HepG2 (cell line): Measurements from ENCODE around the gene CENPB. TPM values are rescaled to one million over a fixed set of nuclear protein-coding genes. Genes with fewer than 3 reads are reported as not detected.
A peak's percentile ranks its signal among the peaks of the same experiment; 100 is the strongest.

Experiments used
- CTCF ChIP-seq: sonication (generic); formaldehyde crosslinking; IDR thresholded peaks from 2 replicates; pipeline ENCODE4 v1.5.0; 2020; ENCODE audit warnings: mild to moderate bottlenecking, missing genetic modification reagents, moderate library complexity
- HNRNPK ChIP-seq: fragments of 200-400 bp; formaldehyde crosslinking; IDR thresholded peaks from 2 replicates; pipeline ENCODE4 v1.6.1; 2018; ENCODE audit warnings: low read length, low read depth, moderate library complexity, mild to moderate bottlenecking; ENCODE audit not compliant: poor library complexity, severe bottlenecking
- KMT2B ChIP-seq: IDR thresholded peaks from 2 replicates; pipeline ENCODE4 v1.6.1; 2016; ENCODE audit warnings: missing genetic modification reagents, missing compliant biosample characterization
- NR2F1 ChIP-seq, 2 experiments: fragments of 450-650 bp in 1 of 2; formaldehyde crosslinking in 1 of 2; IDR thresholded peaks; 2 replicates each; pipeline versions ENCODE4 v1.5.0 to v1.6.1; 2016 to 2020; ENCODE audit warnings: mild to moderate bottlenecking in 1 of 2, missing compliant biosample characterization in 1 of 2, missing genetic modification reagents in 1 of 2, moderate library complexity in 1 of 2
- PPARG ChIP-seq: conservative IDR thresholded peaks from 2 replicates; pipeline ENCODE4 v1.6.1; 2016; ENCODE audit warnings: missing biosample characterization, missing genetic modification reagents
- SOX5 ChIP-seq: IDR thresholded peaks from 2 replicates; pipeline ENCODE4 v1.6.1; 2016; ENCODE audit warnings: borderline replicate concordance
- ZHX2 ChIP-seq, 2 experiments: sonication (generic) in 1 of 2; formaldehyde crosslinking in 1 of 2; IDR thresholded peaks; 2 replicates each; pipeline versions ENCODE4 v1.6.1 to v1.9.0; 2014 to 2022; ENCODE audit warnings: antibody characterized with exemption in 1 of 2, borderline replicate concordance in 1 of 2, inconsistent platforms in 1 of 2, low read depth in 1 of 2, missing genetic modification reagents in 1 of 2
- ZNF142 ChIP-seq: sonication (generic); formaldehyde crosslinking; IDR thresholded peaks from 2 replicates; pipeline ENCODE4 v1.4.0; 2020; ENCODE audit warnings: missing genetic modification reagents
- ZNF333 ChIP-seq: sonication (generic); formaldehyde crosslinking; IDR thresholded peaks from 2 replicates; pipeline ENCODE4 v1.4.0; 2020; ENCODE audit warnings: mild to moderate bottlenecking, missing genetic modification reagents, borderline replicate concordance
- ZNF513 ChIP-seq: sonication (generic); formaldehyde crosslinking; conservative IDR thresholded peaks from 2 replicates; pipeline ENCODE4 v1.5.0; 2020; ENCODE audit warnings: missing genetic modification reagents
- ZNF567 ChIP-seq: sonication (generic); formaldehyde crosslinking; IDR thresholded peaks from 2 replicates; pipeline ENCODE4 v1.8.1; 2023; ENCODE audit warnings: mild to moderate bottlenecking, missing genetic modification reagents, borderline replicate concordance
- polyA plus RNA-seq, 8 experiments: library from polyadenylated mRNA; depleted of rRNA in 3 of 8; stranded (reverse) in 7 of 8; unstranded in 1 of 8; fragments of >200 nt; fragmentation: Illumina TruSeq in 4 of 8; extraction: Trizol in 4 of 8; gene quantifications; 2 replicates each; pipeline versions ENCODE4 v1.2.1 to v1.2.3, GENCODE V29; 2011 to 2016; ENCODE audit warnings: low read depth in 4 of 8, missing spikeins in 1 of 8, mixed read lengths in 1 of 8; ENCODE audit not compliant: insufficient read depth in 1 of 8
- total RNA-seq, 5 experiments: library from RNA; depleted of rRNA; stranded (reverse); fragments of >200 nt; fragmentation: Illumina TruSeq; extraction: Trizol; gene quantifications; 2 replicates each; pipeline ENCODE4 v1.2.3, GENCODE V29; 2016; ENCODE audit warnings: low read depth in 1 of 5

The CENPB gene
- total and polyA plus RNA-seq, 2 of the 13 experiments (the other 11 are each of a cell fraction or from before 2014, with no cell fraction given) = 10.4 to 54.5 TPM

- TF ChIP-seq ZHX2 (IDR thresholded peaks at IDR 0.05; ENCODE audit: low read depth) (0 out of 2 replicates have a peak, but pooled peaks have one; percentile 64), ZHX2 (CRISPR knock-in tag; IDR thresholded peaks at IDR 0.05; ENCODE audit: borderline replicate concordance) (no peak), KMT2B (CRISPR knock-in tag) (no peak), HNRNPK (peak; percentile 20), NR2F1 (CRISPR knock-in tag; IDR thresholded peaks at IDR 0.05) (peak; percentile 48 to 54; a peak in 1 of 4 replicates), ZNF567 (no peak), CTCF (CRISPR knock-in tag) (no peak), PPARG (CRISPR knock-in tag) (peak; percentile 53; the same call in 1 of the 2 replicates), ZNF333 (peak; percentile 92; the same call in 1 of the 2 replicates), SOX5 (CRISPR knock-in tag) (no peak), ZNF513 (0 out of 2 replicates have a peak, but pooled peaks have one; percentile 81), ZNF142 (CRISPR knock-in tag) (no peak)
These were observed 1.1 kb downstream of the CENPB start (continued) for GRCh38 chr20:3785240-3786125.
